ENCODE results near the gene TMPRSS13. TPM values are rescaled to one million over a fixed set of nuclear protein-coding genes. Genes with fewer than 3 reads are reported as not detected.
"Not testable (repeated sequence)": the region's sequence is repeated elsewhere in the genome, so short reads cannot be mapped to it uniquely, and the experiment has no call there.

Gene TMPRSS13
- total RNA-seq, 3 donors from 2014 or later (not counting 1 experiment from before 2014, with no cell fraction given) = 1.6 to 1.8 (median 1.8) TPM

- H3K4me3 ChIP-seq (ENCODE audit: low read length) = no peak overlapping the region
- no peaks in the 10 kb centered on the region for H3K36me3 ChIP-seq (ENCODE audit: control insufficient read depth, insufficient read depth, low read length)
- Mint-ChIP-seq H3K36me3 (no peaks in the 10 kb centered on the region), H3K4me3 (no peak overlapping the region), H3K27ac (no peak overlapping the region), H3K9me3 (no peaks in the 10 kb centered on the region), H3K4me1 (peaks cover 0 to 10% of the 10 kb centered on the region in 2 donors), H3K27me3 (ENCODE audit: low read depth in 2 of 2) (peaks cover 20 to 43% of the 10 kb centered on the region in 2 donors)
- H3K4me1 ChIP-seq (ENCODE audit: control insufficient read depth, insufficient read depth, low read length) = peaks cover 13% of the 10 kb centered on the region
- intact Hi-C loops (cut with micrococcal nuclease) = no loop called here
- H3K9me3 ChIP-seq (ENCODE audit: control insufficient read depth, insufficient read depth, low read length) = no peaks in the 10 kb centered on the region
- no peak for DNase-seq
- H3K27ac ChIP-seq (ENCODE audit: low read length) = no peak overlapping the region
- peaks cover 6% of the 10 kb centered on the region for H3K27me3 ChIP-seq (ENCODE audit: control insufficient read depth, insufficient read depth, low read length)
- 92% methylated on average over 17 of the region's 17 CpGs for WGBS (ENCODE audit: insufficient coverage)
- no peak for ATAC-seq
- TF ChIP-seq CTCF (IDR thresholded peaks at IDR 0.05) = no peak
Measured at GRCh38 chr11:117868815-117869561, 60.2 kb downstream of the TMPRSS13 start.

GRCh38 chr11:117868088-117868487 is 61.1 kb downstream of the TMPRSS13 start:
- Mint-ChIP-seq H3K4me1 (peaks cover 0 to 2% of the 10 kb centered on the region in 2 donors), H3K36me3 (no peaks in the 10 kb centered on the region), H3K4me3 (no peak overlapping the region), H3K27ac (no peak overlapping the region), H3K9me3 (no peaks in the 10 kb centered on the region), H3K27me3 (ENCODE audit: low read depth in 2 of 2) (peaks cover 12 to 34% of the 10 kb centered on the region in 2 donors)
- TF ChIP-seq CTCF (IDR thresholded peaks at IDR 0.05) = no peak
- ATAC-seq (no peak), DNase-seq (no peak)
- peaks cover 6% of the 10 kb centered on the region for H3K4me1 ChIP-seq (ENCODE audit: control insufficient read depth, insufficient read depth, low read length)
- no peak overlapping the region for H3K4me3 ChIP-seq (ENCODE audit: low read length)
- intact Hi-C loops (cut with micrococcal nuclease) = no loop called here
- H3K27ac ChIP-seq (ENCODE audit: low read length) = no peak overlapping the region
- H3K9me3 ChIP-seq (ENCODE audit: control insufficient read depth, insufficient read depth, low read length) = no peaks in the 10 kb centered on the region
- peaks cover 3% of the 10 kb centered on the region for H3K27me3 ChIP-seq (ENCODE audit: control insufficient read depth, insufficient read depth, low read length)
- no peaks in the 10 kb centered on the region for H3K36me3 ChIP-seq (ENCODE audit: control insufficient read depth, insufficient read depth, low read length)
- WGBS (ENCODE audit: insufficient coverage) = 85% methylated on average over 9 of the region's 11 CpGs

- DNase-seq = no peak
- Mint-ChIP-seq H3K27me3 (ENCODE audit: low read depth in 2 of 2) (peaks cover 5 to 19% of the 10 kb centered on the region in 2 donors), H3K9me3 (no peaks in the 10 kb centered on the region), H3K36me3 (no peaks in the 10 kb centered on the region), H3K4me3 (no peak overlapping the region), H3K4me1 (peaks cover 5% of the 10 kb centered on the region in 2 donors), H3K27ac (no peak overlapping the region)
- Histone ChIP-seq H3K27me3 (ENCODE audit: control insufficient read depth, insufficient read depth, low read length) (no peaks in the 10 kb centered on the region), H3K4me3 (ENCODE audit: low read length) (no peak overlapping the region), H3K27ac (ENCODE audit: low read length) (no peak overlapping the region), H3K9me3 (ENCODE audit: control insufficient read depth, insufficient read depth, low read length) (no peaks in the 10 kb centered on the region), H3K36me3 (ENCODE audit: control insufficient read depth, insufficient read depth, low read length) (no peaks in the 10 kb centered on the region), H3K4me1 (ENCODE audit: control insufficient read depth, insufficient read depth, low read length) (peaks cover 5% of the 10 kb centered on the region)
- 93% methylated on average over 4 of the region's 5 CpGs for WGBS (ENCODE audit: insufficient coverage)
- ATAC-seq = no peak
- intact Hi-C loops (cut with micrococcal nuclease) = no loop called here
- no peak for TF ChIP-seq CTCF (IDR thresholded peaks at IDR 0.05)
Measured at GRCh38 chr11:117866526-117866925, 62.7 kb downstream of the TMPRSS13 start.

GRCh38 chr11:117865546-117865945 is 63.7 kb downstream of the TMPRSS13 start:
- H3K27ac ChIP-seq (ENCODE audit: low read length); H3K4me3 ChIP-seq (ENCODE audit: low read length); H3K9me3 Mint-ChIP-seq; H3K36me3 Mint-ChIP-seq; intact Hi-C loops (cut with micrococcal nuclease); H3K4me1 Mint-ChIP-seq; DNase-seq; H3K9me3 ChIP-seq (ENCODE audit: control insufficient read depth, insufficient read depth, low read length); H3K4me3 Mint-ChIP-seq; H3K4me1 ChIP-seq (ENCODE audit: control insufficient read depth, insufficient read depth, low read length); H3K27me3 ChIP-seq (ENCODE audit: control insufficient read depth, insufficient read depth, low read length); H3K36me3 ChIP-seq (ENCODE audit: control insufficient read depth, insufficient read depth, low read length); ATAC-seq; H3K27ac Mint-ChIP-seq: not testable (repeated sequence)
- 97% methylated on average over 13 of the region's 13 CpGs for WGBS (ENCODE audit: insufficient coverage)
- H3K27me3 Mint-ChIP-seq (ENCODE audit: low read depth in 2 of 2) = peaks cover 5 to 19% of the 10 kb centered on the region in 2 donors

All from natural killer cell (primary cell).